NCI-H2029 treated with DMSO at 0.1 percent for 48 hours (cell line): Measurements from ENCODE around the gene PDS5A.
"Not testable (repeated sequence)": the region's sequence is repeated elsewhere in the genome, so short reads cannot be mapped to it uniquely, and the experiment has no call there.

Experiments
- DNase-seq: peaks from one replicate; lab custom pipeline; 2025; lab: John Stamatoyannopoulos, UW

PDS5A gene

GRCh38 chr4:39825090-39825489 lies 152.6 kb downstream of the PDS5A start:
- DNase-seq: no peak

GRCh38 chr4:39823191-39823590 lies 154.5 kb downstream of the PDS5A start:
- no peak for DNase-seq

GRCh38 chr4:39822662-39823061 lies 155.0 kb downstream of the PDS5A start:
- no peak for DNase-seq

GRCh38 chr4:39821951-39822350 lies 155.8 kb downstream of the PDS5A start:
- DNase-seq: no peak

DNA sequence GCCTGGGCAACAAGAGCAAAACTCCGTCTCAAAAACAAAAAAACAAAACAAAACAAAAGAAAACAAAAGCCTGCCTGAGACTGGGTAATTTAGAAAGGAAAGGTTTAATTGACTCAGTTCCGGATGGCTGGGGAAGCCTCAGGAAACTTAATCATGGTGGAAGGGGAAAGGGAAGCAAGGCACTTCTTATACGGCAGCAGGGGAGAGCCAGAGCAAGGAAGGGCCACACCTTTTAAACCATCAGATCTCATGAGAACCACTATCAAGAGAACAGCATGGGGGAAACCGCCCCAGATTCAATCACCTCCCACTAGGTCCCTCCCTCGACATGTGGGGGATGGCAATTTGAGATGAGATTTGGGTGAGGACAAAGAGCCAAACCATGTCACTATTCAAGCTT lies 157.5 kb downstream of the PDS5A start:
- no peak for DNase-seq

GRCh38 chr4:39818646-39819045 lies 159.1 kb downstream of the PDS5A start:
- no peak for DNase-seq

DNA sequence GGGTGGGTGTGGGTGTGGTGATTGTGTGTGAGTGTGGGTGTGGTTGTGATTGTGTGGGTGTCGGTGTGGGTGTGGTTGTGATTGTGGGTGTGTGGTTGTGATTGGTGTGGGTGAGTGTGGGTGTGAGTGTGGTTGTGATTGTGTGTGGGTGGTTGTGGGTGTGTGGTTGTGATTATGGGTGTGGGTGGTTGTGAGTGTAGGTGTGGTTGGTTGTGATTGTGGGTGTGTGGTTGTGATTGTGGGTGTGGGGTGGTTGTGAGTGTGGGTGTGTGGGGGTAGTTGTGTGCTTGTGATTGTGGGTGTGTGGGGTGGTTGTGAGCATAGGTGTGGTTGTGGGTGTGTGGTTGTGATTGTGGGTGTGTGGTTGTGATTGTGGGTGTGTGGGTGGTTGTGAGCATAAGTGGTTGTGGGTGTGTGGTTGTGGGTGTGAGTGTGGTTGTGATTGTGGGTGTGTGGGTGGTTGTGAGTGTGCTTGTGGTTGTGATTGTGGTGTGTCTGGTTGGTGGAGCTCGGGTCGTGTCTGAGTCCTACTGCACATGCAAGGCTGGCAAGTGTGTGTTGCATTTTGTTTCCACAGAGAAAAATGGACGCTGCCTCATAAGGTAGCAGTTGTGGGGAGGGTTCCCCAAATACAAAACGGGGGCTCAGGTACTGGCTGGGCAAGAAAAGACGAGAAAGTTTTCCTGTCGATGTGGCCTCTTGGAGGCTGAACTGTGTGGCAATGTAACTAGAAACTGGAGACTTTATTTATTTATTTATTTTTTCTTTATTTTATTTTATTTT lies 163.1 kb downstream of the PDS5A start:
- DNase-seq: no peak

DNA sequence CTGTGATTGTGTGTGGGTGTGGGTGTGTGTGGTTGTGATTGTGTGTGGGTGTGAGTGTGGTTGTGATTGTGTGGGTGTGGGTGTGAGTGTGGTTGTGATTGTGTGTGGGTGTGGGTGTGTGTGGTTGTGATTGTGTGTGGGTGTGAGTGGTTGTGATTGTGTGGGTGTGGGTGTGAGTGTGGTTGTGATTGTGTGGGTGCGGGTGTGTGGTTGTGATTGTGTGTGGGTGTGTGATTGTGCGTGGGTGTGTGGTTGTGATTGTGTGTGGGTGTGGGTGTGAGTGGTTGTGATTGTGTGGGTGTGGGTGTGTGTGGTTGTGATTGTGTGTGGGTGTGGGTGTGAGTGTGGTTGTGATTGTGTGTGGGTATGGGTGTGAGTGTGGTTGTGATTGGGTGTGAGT lies 163.9 kb downstream of the PDS5A start:
- not testable (repeated sequence) for DNase-seq

DNA sequence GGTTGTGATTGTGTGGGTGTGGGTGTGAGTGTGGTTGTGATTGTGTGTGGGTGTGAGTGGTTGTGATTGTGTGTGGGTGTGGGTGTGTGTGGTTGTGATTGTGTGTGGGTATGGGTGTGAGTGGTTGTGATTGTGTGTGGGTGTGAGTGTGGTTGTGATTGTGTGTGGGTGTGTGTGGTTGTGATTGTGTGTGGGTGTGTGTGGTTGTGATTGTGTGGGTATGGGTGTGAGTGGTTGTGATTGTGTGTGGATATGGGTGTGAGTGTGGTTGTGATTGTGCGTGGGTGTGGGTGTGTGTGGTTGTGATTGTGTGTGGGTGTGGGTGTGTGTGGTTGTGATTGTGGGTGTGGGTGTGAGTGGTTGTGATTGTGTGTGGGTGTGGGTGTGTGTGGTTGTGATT lies 164.7 kb downstream of the PDS5A start:
- not testable (repeated sequence) for DNase-seq

DNA sequence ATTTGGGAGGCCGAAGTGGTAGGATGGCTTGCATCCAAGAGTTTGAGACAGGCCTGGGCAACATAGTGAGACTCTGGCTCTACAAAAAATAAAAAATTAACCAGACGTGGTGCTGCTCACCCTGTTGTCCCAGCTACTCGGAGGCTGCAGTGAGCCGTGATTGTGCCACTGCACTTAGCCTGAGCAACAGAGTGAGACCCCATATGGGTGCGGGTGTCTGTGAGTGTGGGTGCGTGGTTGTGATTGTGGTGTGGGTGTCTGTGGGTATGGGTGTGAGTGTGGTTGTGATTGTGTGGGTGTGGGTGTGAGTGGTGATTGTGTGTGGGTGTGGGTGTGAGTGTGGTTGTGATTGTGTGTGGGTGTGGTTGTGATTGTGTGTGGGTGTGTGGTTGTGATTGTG lies 165.2 kb downstream of the PDS5A start:
- DNase-seq: no peak

DNA sequence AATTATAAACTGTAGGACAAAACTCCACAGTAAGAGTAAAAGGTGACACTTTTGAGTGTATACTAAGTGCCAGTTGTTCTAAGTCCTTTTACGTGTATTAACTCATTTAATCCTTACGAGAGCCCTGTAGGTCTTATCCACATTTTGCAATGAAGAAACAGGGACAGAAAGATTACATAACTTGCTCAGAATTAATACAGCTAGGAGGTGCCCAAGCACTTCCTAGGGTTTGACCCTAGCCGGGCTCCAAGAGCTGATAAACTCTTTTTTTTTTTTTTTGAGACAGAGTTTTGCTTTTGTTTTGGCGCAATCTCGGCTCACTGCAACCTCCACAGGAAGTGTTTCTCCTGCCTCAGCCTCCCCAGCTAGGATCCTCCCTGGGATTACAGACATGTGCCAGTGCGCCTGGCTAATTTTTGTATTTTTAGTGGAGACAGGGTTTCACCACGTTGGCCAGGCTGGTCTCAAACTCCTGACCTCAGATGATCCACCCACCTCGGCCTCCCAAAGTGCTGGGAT lies 169.4 kb downstream of the PDS5A start:
- no peak for DNase-seq

DNA sequence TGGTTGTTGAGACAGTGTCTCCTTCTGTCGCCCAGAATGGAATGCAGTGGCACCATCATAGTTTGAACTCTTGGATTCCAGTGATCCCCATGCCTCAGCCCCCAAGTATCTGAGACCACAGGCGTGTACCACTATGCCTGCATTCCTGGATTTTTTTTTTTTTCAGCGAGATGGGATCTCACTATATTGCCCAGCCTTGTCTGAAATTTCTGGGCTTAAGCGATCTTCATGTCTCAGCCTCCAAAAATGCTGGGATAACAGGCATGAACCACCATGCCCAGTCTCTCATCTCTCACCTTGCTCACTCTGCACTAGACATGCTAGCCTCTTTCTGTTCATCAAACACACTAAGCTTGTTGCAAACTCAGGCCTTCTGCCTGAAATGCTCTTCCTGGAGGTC lies 175.7 kb downstream of the PDS5A start:
- no peak for DNase-seq

GRCh38 chr4:39792976-39793375 lies 184.7 kb downstream of the PDS5A start:
- not testable (repeated sequence) for DNase-seq

DNA sequence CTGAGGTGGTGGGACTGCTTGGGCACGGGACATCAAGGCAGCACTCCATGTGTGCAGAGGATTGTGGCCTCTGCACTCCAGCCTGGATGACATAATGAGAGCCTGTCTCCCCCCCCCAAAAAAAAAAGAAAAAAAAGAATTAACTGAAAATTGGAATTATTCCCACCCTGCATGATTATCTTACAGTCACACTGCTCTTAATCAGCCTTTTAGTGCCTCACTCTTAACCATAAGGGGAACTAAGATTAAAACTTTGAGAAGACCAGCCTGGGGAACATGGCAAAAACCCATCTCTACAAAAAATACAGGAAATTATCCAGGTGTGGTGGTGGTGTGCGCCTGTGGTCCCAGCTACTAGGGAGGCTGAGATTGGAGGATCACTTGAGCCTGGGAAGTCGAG lies 185.2 kb downstream of the PDS5A start:
- DNase-seq: no peak

DNA sequence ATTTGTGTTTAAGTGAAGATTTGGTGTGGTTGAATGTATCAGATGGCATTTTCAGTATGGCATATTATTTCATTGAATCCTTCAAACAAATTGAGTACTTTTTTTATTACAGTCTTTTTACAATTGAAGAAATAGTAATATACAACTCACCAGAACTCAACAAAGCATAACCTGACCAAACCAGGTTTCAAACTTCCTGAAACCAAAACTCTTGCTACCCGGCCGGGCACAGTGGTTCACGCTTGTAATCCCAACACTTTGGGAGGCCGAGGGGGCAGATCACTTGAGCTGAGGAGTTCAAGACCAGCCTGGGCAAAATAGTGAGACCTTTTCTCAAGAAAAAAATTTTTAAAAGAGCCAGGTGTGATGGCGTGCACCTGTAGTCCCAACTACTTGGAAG lies 185.6 kb downstream of the PDS5A start:
- DNase-seq: no peak

GRCh38 chr4:39786838-39787237 lies 190.9 kb downstream of the PDS5A start:
- no peak for DNase-seq

- DNase-seq: no peak
Observed at GRCh38 chr4:39785083-39785482, 192.6 kb downstream of the PDS5A start.

DNA sequence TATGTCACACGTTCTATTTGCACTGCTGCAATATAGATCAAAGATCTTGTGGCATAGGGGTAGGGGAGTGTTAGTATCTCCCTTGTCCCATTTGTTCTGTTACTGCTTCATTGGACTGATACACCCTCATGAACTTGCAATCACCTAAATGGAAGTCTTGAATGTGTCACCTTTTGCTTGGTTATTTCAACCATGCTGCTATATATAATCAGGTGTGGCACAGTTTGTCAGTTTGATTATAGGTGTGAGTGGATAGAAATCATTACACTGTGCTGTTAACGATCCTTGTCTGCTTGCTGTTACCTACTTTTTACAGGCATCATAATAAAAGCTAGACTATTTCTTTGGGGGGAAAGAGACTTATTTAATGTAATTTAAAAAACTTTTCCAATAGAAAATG lies 195.7 kb downstream of the PDS5A start:
- not testable (repeated sequence) for DNase-seq
